ENCODE data around the gene ARL10. TPM values are rescaled to one million over a fixed set of nuclear protein-coding genes. Genes with fewer than 3 reads are reported as not detected.

The ARL10 gene
- total RNA-seq, 2 experiments from 2014 or later: 6.3 to 9.0 TPM

Small RNA genes within 50 kb of the gene (microRNA-seq; reads per million reads assigned to microRNA genes)
- 6.8 reads per million, percentile 20 among the genes with 10 or more reads in this experiment for gene MIR1271

Other genes starting within 250 kb of the ARL10 start
- gene SIMC1, start 127.1 kb upstream of the ARL10 start, total RNA-seq: 10 to 100 TPM; 24.6 to 36.9 TPM
- gene KIAA1191, start 3.7 kb upstream of the ARL10 start, total RNA-seq: 10 to 100 TPM; 50.0 to 53.1 TPM
- 10 to 100 TPM; 44.8 to 68.3 TPM for gene NOP16, start 23.1 kb downstream of the ARL10 start, total RNA-seq
- gene HIGD2A, start 23.3 kb downstream of the ARL10 start, total RNA-seq: 10 to 100 TPM; 86.0 to 87.7 TPM
- gene CLTB, start 51.1 kb downstream of the ARL10 start, total RNA-seq: 10 to 100 TPM; 56.7 to 61.8 TPM
- 10 to 100 TPM; 29.9 to 38.7 TPM for gene FAF2, start 82.9 kb downstream of the ARL10 start, total RNA-seq
- 100 to 1,000 TPM in 1 of 2 experiments, 10 to 100 TPM in 1; 96.5 to 111 TPM for gene RNF44, start 171.9 kb downstream of the ARL10 start, total RNA-seq
- 1 to 10 TPM in 1 of 2 experiments, under 1 TPM in 1; 0.56 to 1.6 TPM for gene CDHR2, start 183.9 kb downstream of the ARL10 start, total RNA-seq
- gene GPRIN1, start 244.7 kb downstream of the ARL10 start, total RNA-seq: 1 to 10 TPM; 2.5 to 3.4 TPM

Data from activated CD8-positive, alpha-beta memory T cell treated with anti-CD3 and anti-CD28 coated beads, Interleukin-2, amount 10 ng/mL, durations not matched to agents 7 days and 5 days (primary cell).